ENCODE measurements around the gene MUC5AC. TPM values are rescaled to one million over a fixed set of nuclear protein-coding genes. Genes with fewer than 3 reads are reported as not detected.

MUC5AC gene
- total RNA-seq, 1 donor from 2014 or later, result not detected

GRCh38 chr11:1196516-1197391 lies 39.0 kb downstream of the MUC5AC start:
- DNase-seq (ENCODE audit: low read depth in 2 of 2), result no peak

- DNase-seq (ENCODE audit: low read depth in 2 of 2), result no peak
Measured at GRCh38 chr11:1197431-1197885, 39.7 kb downstream of the MUC5AC start.

- no peak for DNase-seq (ENCODE audit: low read depth in 2 of 2)
Measured at GRCh38 chr11:1197886-1198560, 40.3 kb downstream of the MUC5AC start.

GRCh38 chr11:1198561-1199240 lies 40.9 kb downstream of the MUC5AC start:
- DNase-seq (ENCODE audit: low read depth in 2 of 2), result no peak

GRCh38 chr11:1199241-1199750 lies 41.5 kb downstream of the MUC5AC start:
- no peak for DNase-seq (ENCODE audit: low read depth in 2 of 2)

- no peak for DNase-seq (ENCODE audit: low read depth in 2 of 2)
Measured at GRCh38 chr11:1199751-1200610, 42.2 kb downstream of the MUC5AC start.

- no peak for DNase-seq (ENCODE audit: low read depth in 2 of 2)
Measured at GRCh38 chr11:1200611-1201191, 42.9 kb downstream of the MUC5AC start.

GRCh38 chr11:1201395-1202153 lies 43.8 kb downstream of the MUC5AC start:
- DNase-seq (ENCODE audit: low read depth in 2 of 2), result no peak

GRCh38 chr11:1202154-1202775 lies 44.5 kb downstream of the MUC5AC start:
- no peak for DNase-seq (ENCODE audit: low read depth in 2 of 2)

GRCh38 chr11:1202776-1203504 lies 45.2 kb downstream of the MUC5AC start:
- DNase-seq (ENCODE audit: low read depth in 2 of 2), result peak; percentile 10 to 36

- no peak for DNase-seq (ENCODE audit: low read depth in 2 of 2)
Measured at GRCh38 chr11:1203505-1204271, 45.9 kb downstream of the MUC5AC start.

- no peak for DNase-seq (ENCODE audit: low read depth in 2 of 2)
Measured at GRCh38 chr11:1204381-1205101, 46.8 kb downstream of the MUC5AC start.

- no peak for DNase-seq (ENCODE audit: low read depth in 2 of 2)
Measured at GRCh38 chr11:1205121-1205986, 47.6 kb downstream of the MUC5AC start.

GRCh38 chr11:1205987-1206331 lies 48.2 kb downstream of the MUC5AC start:
- no peak for DNase-seq (ENCODE audit: low read depth in 2 of 2)

GRCh38 chr11:1206391-1207271 lies 48.9 kb downstream of the MUC5AC start:
- no peak for DNase-seq (ENCODE audit: low read depth in 2 of 2)

All from dermis microvascular lymphatic vessel endothelial cell (primary cell).